GM12864 (cell line): ENCODE results near the gene DBNL.

Experiments used
- DNase-seq: peaks from one replicate; pipeline ENCODE4 v3.0.0-alpha.2; 2011; ENCODE audit warnings: low read depth
- H3K4me3 ChIP-seq: 2 replicates; pipeline ENCODE4 v1.5.1; 2011; ENCODE audit warnings: mild to moderate bottlenecking, low read depth, low read length, control low read depth
- CTCF ChIP-seq: IDR thresholded peaks from 2 replicates; pipeline ENCODE4 v1.5.1; 2011; ENCODE audit warnings: low read depth, mild to moderate bottlenecking, moderate library complexity, low read length, control low read depth, inconsistent platforms; ENCODE audit errors: missing control alignments

The DBNL gene

DNA sequence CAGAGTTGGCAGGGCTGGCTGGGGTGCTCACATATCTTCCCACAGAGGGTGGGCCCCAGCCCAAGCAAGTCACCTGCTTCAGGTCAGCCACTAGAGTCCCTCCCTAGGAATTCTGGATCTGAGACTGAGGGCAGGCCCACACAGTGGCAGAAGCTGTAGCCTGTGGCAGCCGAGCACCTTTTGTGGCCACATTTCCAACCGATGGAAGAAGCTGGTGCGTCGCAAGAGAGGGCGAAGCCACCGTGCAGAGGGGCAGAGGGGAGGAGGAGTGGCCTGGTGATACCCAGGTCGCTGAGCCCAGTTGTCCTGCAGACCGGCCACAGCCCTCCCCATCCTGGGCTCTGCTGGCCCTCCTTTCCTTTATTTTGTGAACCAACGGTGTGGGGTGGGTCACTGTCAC lies 32.6 kb downstream of the DBNL start:
- no peak for TF ChIP-seq CTCF
- no peak overlapping the region for H3K4me3 ChIP-seq
- no peak for DNase-seq

- TF ChIP-seq CTCF = no peak
- DNase-seq = no peak
- no peak overlapping the region for H3K4me3 ChIP-seq
Measured at GRCh38 chr7:44077681-44078091, 33.2 kb downstream of the DBNL start.

GRCh38 chr7:44078521-44078920 lies 34.0 kb downstream of the DBNL start:
- no peak overlapping the region for H3K4me3 ChIP-seq
- DNase-seq = no peak
- no peak for TF ChIP-seq CTCF

GRCh38 chr7:44079331-44080021 lies 35.0 kb downstream of the DBNL start:
- DNase-seq = no peak
- no peak overlapping the region for H3K4me3 ChIP-seq
- TF ChIP-seq CTCF = no peak

DNA sequence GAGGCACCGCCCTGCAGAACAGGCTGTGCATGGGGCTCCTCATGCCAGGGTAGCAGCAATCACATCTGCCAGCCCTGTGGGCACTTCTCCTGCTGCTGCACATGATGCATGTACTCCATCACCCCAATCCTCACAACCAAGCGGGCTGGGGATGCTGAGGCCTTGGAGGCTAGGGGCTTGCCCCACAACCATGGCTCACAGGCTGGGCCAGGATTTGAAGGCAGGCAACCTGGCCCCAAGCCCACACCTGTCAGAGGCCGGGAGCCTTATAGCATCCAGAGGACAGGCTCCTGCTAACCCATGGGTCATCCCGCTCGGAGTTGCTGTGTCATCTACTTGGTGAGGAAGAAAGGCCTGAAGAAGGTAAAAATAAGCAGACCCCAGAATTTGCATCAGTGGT lies 35.6 kb downstream of the DBNL start:
- DNase-seq = no peak
- no peak overlapping the region for H3K4me3 ChIP-seq
- no peak for TF ChIP-seq CTCF

- TF ChIP-seq CTCF = no peak
- no peak for DNase-seq
- peak overlapping the region; percentile 71 for H3K4me3 ChIP-seq
Measured at GRCh38 chr7:44080686-44081265, 36.3 kb downstream of the DBNL start.

GRCh38 chr7:44081266-44081748 lies 36.8 kb downstream of the DBNL start:
- DNase-seq = no peak
- TF ChIP-seq CTCF = no peak
- peak overlapping the region; percentile 71 for H3K4me3 ChIP-seq
